HFF-Myc (cell line): ENCODE measurements around the gene KCNK10.

ENCODE experiments used
- DNase-seq: peaks from one replicate; pipeline ENCODE4 v3.0.0-alpha.2; 2011; ENCODE audit warnings: low read depth; ENCODE audit errors: extremely low read depth
- H3K4me3 ChIP-seq: replicated peaks from 2 replicates; pipeline ENCODE4 v1.5.1; 2011; ENCODE audit warnings: low read depth, mild to moderate bottlenecking, control low read depth, low read length
- CTCF ChIP-seq: IDR thresholded peaks from 2 replicates; pipeline ENCODE4 v1.5.1; 2012; ENCODE audit warnings: mild to moderate bottlenecking, low read depth, low read length, control low read depth; ENCODE audit errors: missing control alignments

The KCNK10 gene, protein sequence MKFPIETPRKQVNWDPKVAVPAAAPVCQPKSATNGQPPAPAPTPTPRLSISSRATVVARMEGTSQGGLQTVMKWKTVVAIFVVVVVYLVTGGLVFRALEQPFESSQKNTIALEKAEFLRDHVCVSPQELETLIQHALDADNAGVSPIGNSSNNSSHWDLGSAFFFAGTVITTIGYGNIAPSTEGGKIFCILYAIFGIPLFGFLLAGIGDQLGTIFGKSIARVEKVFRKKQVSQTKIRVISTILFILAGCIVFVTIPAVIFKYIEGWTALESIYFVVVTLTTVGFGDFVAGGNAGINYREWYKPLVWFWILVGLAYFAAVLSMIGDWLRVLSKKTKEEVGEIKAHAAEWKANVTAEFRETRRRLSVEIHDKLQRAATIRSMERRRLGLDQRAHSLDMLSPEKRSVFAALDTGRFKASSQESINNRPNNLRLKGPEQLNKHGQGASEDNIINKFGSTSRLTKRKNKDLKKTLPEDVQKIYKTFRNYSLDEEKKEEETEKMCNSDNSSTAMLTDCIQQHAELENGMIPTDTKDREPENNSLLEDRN

GRCh38 chr14:88323086-88323522 lies at the start of gene KCNK10:
Gene KCNK10, minus strand, starts transcription at chr14:88323269. Its CDS starts 471 bp downstream, at chr14:88322798.
- TF ChIP-seq CTCF, result no peak
- DNase-seq, result no peak
- H3K4me3 ChIP-seq, result peak within 1 kb of the TSS; percentile 31

DNA sequence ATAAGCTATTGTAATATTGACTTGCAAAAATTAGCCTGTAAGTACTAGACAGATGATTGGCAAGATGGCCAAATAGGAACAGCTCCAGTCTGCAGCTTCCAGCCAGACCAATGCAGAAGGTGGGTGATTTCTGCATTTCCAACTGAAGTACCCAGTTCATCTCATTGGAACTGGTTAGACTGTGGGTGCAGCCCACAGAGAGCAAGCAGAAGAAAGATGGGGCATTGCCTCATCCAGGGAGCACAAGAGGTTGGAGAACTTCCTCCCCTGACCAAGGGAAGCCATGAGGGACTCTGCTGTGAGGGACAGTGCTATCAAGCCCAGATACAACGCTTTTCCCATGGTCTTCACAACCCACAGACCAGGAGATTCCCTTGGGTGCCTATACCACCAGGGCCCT lies 46.4 kb upstream of the KCNK10 start:
- no peak for DNase-seq
- TF ChIP-seq CTCF, result no peak

DNA sequence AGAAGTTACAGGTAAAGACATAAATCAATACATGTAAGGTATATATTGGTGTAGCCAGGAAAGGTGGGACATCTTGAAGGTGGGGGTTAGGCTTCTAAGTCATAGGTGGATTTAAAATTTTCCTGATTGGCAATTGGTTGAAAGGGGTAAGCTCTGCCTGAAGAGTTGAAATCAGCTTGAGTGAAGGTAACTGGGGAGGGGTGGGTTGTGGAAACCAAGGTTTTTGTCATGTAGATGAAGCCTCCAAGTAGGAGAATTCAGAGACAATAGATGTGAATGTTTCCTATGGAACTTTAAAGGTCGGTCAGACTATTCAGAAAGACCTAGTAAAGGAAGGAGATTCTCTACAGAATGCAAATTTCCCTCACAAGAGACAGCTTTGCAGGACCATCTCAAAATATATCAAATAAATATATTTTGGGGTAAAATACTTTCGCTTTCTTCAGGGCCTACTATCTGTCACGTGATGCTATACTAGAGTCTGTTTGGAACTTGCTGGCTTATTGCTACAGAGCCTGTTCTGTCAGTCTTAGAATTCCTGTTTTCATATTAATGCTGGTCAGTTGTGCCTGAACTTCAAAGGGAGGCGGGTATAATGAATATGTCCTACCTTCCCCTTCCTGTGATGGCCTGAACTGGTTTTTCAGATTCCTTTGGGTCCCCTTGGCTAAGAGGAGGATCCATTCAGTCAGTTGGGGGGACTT lies 41.8 kb upstream of the KCNK10 start:
- TF ChIP-seq CTCF, result no peak
- no peak overlapping the region for H3K4me3 ChIP-seq
- DNase-seq, result no peak

More for the DNA sequence above, 46.4 kb upstream of the KCNK10 start:
- H3K4me3 ChIP-seq, result no peak overlapping the region

DNA sequence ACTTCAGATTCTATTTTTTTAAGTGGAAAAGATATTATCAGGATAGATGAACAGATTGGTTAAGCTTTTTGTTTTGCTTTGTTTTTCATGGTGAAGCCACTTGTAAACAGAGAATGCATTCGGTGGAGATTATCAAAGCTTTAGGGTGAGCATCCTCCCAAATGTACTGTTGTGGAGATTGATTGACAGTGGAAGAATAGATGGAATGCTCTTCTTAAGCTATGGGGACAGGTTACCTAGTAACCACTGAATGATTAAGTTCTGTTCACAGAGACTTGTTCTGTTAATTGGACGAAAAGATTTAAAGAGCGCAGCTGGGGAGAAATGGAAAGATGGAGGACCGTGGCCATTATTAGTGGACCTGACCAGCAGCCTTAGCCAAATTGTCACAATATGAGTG lies 40.6 kb upstream of the KCNK10 start:
- TF ChIP-seq CTCF, result no peak
- DNase-seq, result no peak
- H3K4me3 ChIP-seq, result no peak overlapping the region

DNA sequence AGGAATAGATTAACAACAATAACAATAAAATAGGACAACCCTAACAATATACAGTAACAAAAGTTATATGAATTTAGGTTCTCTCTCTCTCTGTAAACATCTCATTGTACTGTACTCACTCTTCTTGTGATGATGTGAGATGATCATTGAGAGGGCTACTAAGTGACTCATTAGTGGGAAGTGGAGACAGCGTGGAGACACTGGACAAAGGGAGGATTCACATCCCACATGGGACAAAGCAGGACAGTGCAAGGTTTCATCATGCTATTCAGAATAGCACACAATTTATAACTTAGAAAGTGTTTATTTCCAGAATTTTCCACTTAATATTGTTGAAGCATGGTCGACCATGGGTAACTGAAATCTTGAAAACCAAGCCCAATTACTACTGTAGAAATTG lies 36.4 kb upstream of the KCNK10 start:
- no peak overlapping the region for H3K4me3 ChIP-seq
- TF ChIP-seq CTCF, result no peak
- DNase-seq, result no peak

DNA sequence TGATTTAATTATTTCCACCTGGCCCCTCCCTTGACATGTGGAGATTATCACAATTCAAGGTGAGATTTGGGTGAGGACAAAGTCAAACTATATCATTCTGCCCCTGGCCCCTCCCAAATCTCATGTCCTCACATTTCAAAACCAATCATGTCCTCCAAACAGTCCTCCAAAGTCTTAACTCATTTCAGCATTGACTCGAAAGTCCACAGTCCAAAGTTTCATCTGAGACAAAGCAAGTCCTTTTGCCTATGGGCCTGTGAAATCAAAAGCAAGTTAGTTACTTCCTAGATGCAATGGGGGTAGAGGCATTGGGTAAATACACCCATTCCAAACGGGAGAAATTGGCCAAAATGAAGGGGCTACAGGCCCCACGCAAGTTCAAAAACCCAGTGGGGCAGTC lies 31.3 kb upstream of the KCNK10 start:
- no peak overlapping the region for H3K4me3 ChIP-seq
- no peak for TF ChIP-seq CTCF
- no peak for DNase-seq
